ENCODE measurements around the gene INPP5F.

GRCh38 chr10:119761106-119761505, 35.3 kb downstream of the INPP5F start:
- no peak for TF ChIP-seq EZH2 (IDR thresholded peaks at IDR 0.05; ENCODE audit: low read length, missing control alignments)
- no peak for TF ChIP-seq CTCF (conservative IDR thresholded peaks at IDR 0.05 in 1 of 2, IDR thresholded peaks at IDR 0.05 in 1 of 2; ENCODE audit: low read depth in 1 of 2, low read length in 2 of 2)
